Ammon's horn (tissue), 1 donor: ENCODE data around the gene BNIP5.
A peak's percentile ranks its signal among the peaks of the same experiment; 100 is the strongest.
"Not testable (repeated sequence)": the region's sequence is repeated elsewhere in the genome, so short reads cannot be mapped to it uniquely, and the experiment has no call there.

Experiments used
- DNase-seq: peaks from one replicate; pipeline ENCODE4 v3.0.0-alpha.2; 2016; ENCODE audit warnings: low spot score

BNIP5 gene

GRCh38 chr6:36343109-36343680, 6.5 kb upstream of the BNIP5 start:
- DNase-seq, result no peak

- peak; percentile 68 for DNase-seq
Measured at GRCh38 chr6:36340618-36341454, 4.1 kb upstream of the BNIP5 start.

- DNase-seq, result no peak
Measured at GRCh38 chr6:36340306-36340617, 3.6 kb upstream of the BNIP5 start.

- DNase-seq, result no peak
Measured at GRCh38 chr6:36339146-36339545, 2.5 kb upstream of the BNIP5 start.

- DNase-seq, result not testable (repeated sequence)
Measured at GRCh38 chr6:36338223-36338622, 1.5 kb upstream of the BNIP5 start.

- DNase-seq, result no peak
Measured at GRCh38 chr6:36337814-36338213, 1.1 kb upstream of the BNIP5 start.

- DNase-seq, result no peak
Measured at GRCh38 chr6:36336208-36336710, 429 bp downstream of the BNIP5 start.

GRCh38 chr6:36335465-36336207, 1.1 kb downstream of the BNIP5 start:
- DNase-seq, result no peak

GRCh38 chr6:36334832-36335459, 1.7 kb downstream of the BNIP5 start:
- DNase-seq, result no peak

- peak; percentile 79 for DNase-seq
Measured at GRCh38 chr6:36333931-36334725, 2.6 kb downstream of the BNIP5 start.

- peak; percentile 45 for DNase-seq
Measured at GRCh38 chr6:36333171-36333895, 3.4 kb downstream of the BNIP5 start.

- DNase-seq, result no peak
Measured at GRCh38 chr6:36331381-36331780, 5.3 kb downstream of the BNIP5 start.

GRCh38 chr6:36330366-36330765, 6.3 kb downstream of the BNIP5 start:
- DNase-seq, result no peak

- DNase-seq, result no peak
Measured at GRCh38 chr6:36329798-36330291, 6.8 kb downstream of the BNIP5 start.

- no peak for DNase-seq
Measured at GRCh38 chr6:36328600-36328999, 8.1 kb downstream of the BNIP5 start.

- no peak for DNase-seq
Measured at GRCh38 chr6:36327919-36328236, 8.8 kb downstream of the BNIP5 start.

- peak; percentile 10 for DNase-seq
Measured at GRCh38 chr6:36327226-36327918, 9.3 kb downstream of the BNIP5 start.

- peak; percentile 25 for DNase-seq
Measured at GRCh38 chr6:36326356-36326995, 10.2 kb downstream of the BNIP5 start.

- DNase-seq, result no peak
Measured at GRCh38 chr6:36324715-36325114, 12.0 kb downstream of the BNIP5 start.

GRCh38 chr6:36324191-36324590, 12.5 kb downstream of the BNIP5 start:
- DNase-seq, result no peak
